Endothelial cell (in vitro differentiated cells): ENCODE measurements around the gene OR7G2. TPM values are rescaled to one million over a fixed set of nuclear protein-coding genes. Genes with fewer than 3 reads are reported as not detected.
"Not testable (repeated sequence)": the region's sequence is repeated elsewhere in the genome, so short reads cannot be mapped to it uniquely, and the experiment has no call there.

Experiments
- DNase-seq: peaks from one replicate; pipeline ENCODE4 v3.0.0; 2021; ENCODE audit warnings: low spot score
- H3K27ac Mint-ChIP-seq: one replicate; pipeline ENCODE4 v1.8.0; 2021; ENCODE audit warnings: mixed read lengths, inconsistent platforms; ENCODE audit not compliant: unreplicated experiment
- H3K27me3 Mint-ChIP-seq: one replicate; pipeline ENCODE4 v1.8.0; 2021; ENCODE audit warnings: mild to moderate bottlenecking, moderate library complexity, mixed read lengths, inconsistent platforms; ENCODE audit not compliant: unreplicated experiment
- H3K36me3 Mint-ChIP-seq: one replicate; pipeline ENCODE4 v1.8.0; 2021; ENCODE audit warnings: mild to moderate bottlenecking, low read depth, mixed read lengths, inconsistent platforms; ENCODE audit not compliant: unreplicated experiment
- H3K4me1 Mint-ChIP-seq: one replicate; pipeline ENCODE4 v1.8.0; 2021; ENCODE audit warnings: mild to moderate bottlenecking, mixed read lengths, inconsistent platforms; ENCODE audit not compliant: unreplicated experiment
- H3K4me3 Mint-ChIP-seq: one replicate; pipeline ENCODE4 v1.8.0; 2021; ENCODE audit warnings: mild to moderate bottlenecking, mixed read lengths, inconsistent platforms; ENCODE audit not compliant: unreplicated experiment
- H3K9me3 Mint-ChIP-seq: one replicate; pipeline ENCODE4 v1.8.0; 2021; ENCODE audit warnings: mixed read lengths, inconsistent platforms; ENCODE audit not compliant: unreplicated experiment
- CTCF ChIP-seq: fragments of 200-600 bp; sonication (generic); IDR thresholded peaks from one replicate; pipeline ENCODE4 v1.5.0; 2021; ENCODE audit warnings: antibody characterized with exemption; ENCODE audit not compliant: unreplicated experiment
- total RNA-seq: library from RNA; stranded (reverse); fragmentation: NEBNext Ultra II Directional; extraction: Animal tissue kit (Norgen Biotek cat#: 25700); gene quantifications from one replicate; pipeline ENCODE4 v1.2.1, GENCODE V29; 2021; ENCODE audit not compliant: unreplicated experiment

The OR7G2 gene
- total RNA-seq, 1 donor from 2014 or later: not detected

GRCh38 chr19:9076901-9077300, 30.4 kb downstream of the OR7G2 start:
- H3K27ac Mint-ChIP-seq: no peak overlapping the region
- peaks cover 4% of the 10 kb centered on the region for H3K36me3 Mint-ChIP-seq
- peaks cover 21% of the 10 kb centered on the region for H3K9me3 Mint-ChIP-seq
- DNase-seq: no peak
- H3K4me3 Mint-ChIP-seq: no peak overlapping the region
- TF ChIP-seq CTCF: no peak
- no peaks in the 10 kb centered on the region for H3K4me1 Mint-ChIP-seq
- H3K27me3 Mint-ChIP-seq: peaks cover 2% of the 10 kb centered on the region

GRCh38 chr19:9075064-9075949, 32.0 kb downstream of the OR7G2 start:
- Mint-ChIP-seq H3K36me3 (peaks cover 4% of the 10 kb centered on the region), H3K9me3 (peaks cover 21% of the 10 kb centered on the region), H3K27me3 (peaks cover 2% of the 10 kb centered on the region), H3K4me3 (no peak overlapping the region), H3K4me1 (no peaks in the 10 kb centered on the region), H3K27ac (no peak overlapping the region)
- TF ChIP-seq CTCF: no peak
- DNase-seq: no peak

- no peak overlapping the region for H3K4me3 Mint-ChIP-seq
- no peaks in the 10 kb centered on the region for H3K4me1 Mint-ChIP-seq
- peaks cover 2% of the 10 kb centered on the region for H3K27me3 Mint-ChIP-seq
- peaks cover 4% of the 10 kb centered on the region for H3K36me3 Mint-ChIP-seq
- TF ChIP-seq CTCF: no peak
- DNase-seq: no peak
- H3K27ac Mint-ChIP-seq: no peak overlapping the region
- H3K9me3 Mint-ChIP-seq: peaks cover 21% of the 10 kb centered on the region
Measured at GRCh38 chr19:9073806-9074205, 33.5 kb downstream of the OR7G2 start.

GRCh38 chr19:9071720-9072119, 35.6 kb downstream of the OR7G2 start:
- H3K9me3 Mint-ChIP-seq: peaks cover 11% of the 10 kb centered on the region
- not testable (repeated sequence) for H3K36me3 Mint-ChIP-seq, H3K27ac Mint-ChIP-seq, H3K4me1 Mint-ChIP-seq, H3K4me3 Mint-ChIP-seq, DNase-seq, H3K27me3 Mint-ChIP-seq

GRCh38 chr19:9070066-9070465, 37.2 kb downstream of the OR7G2 start:
- Mint-ChIP-seq H3K27me3 (peaks cover 2% of the 10 kb centered on the region), H3K36me3 (no peaks in the 10 kb centered on the region), H3K27ac (no peak overlapping the region), H3K4me3 (no peak overlapping the region), H3K4me1 (no peaks in the 10 kb centered on the region), H3K9me3 (peaks cover under 1% of the 10 kb centered on the region)
- no peak for DNase-seq
- TF ChIP-seq CTCF: no peak
